Islet of Langerhans (tissue), 1 donor: ENCODE data around the gene RAN.
"Not testable (repeated sequence)": the region's sequence is repeated elsewhere in the genome, so short reads cannot be mapped to it uniquely, and the experiment has no call there.

ENCODE experiments used
- FAIRE-seq: peaks from one replicate; lab custom pipeline; 2011; peaks lifted over from hg19 to GRCh38; lab: Jason Lieb, UNC

The RAN gene

DNA sequence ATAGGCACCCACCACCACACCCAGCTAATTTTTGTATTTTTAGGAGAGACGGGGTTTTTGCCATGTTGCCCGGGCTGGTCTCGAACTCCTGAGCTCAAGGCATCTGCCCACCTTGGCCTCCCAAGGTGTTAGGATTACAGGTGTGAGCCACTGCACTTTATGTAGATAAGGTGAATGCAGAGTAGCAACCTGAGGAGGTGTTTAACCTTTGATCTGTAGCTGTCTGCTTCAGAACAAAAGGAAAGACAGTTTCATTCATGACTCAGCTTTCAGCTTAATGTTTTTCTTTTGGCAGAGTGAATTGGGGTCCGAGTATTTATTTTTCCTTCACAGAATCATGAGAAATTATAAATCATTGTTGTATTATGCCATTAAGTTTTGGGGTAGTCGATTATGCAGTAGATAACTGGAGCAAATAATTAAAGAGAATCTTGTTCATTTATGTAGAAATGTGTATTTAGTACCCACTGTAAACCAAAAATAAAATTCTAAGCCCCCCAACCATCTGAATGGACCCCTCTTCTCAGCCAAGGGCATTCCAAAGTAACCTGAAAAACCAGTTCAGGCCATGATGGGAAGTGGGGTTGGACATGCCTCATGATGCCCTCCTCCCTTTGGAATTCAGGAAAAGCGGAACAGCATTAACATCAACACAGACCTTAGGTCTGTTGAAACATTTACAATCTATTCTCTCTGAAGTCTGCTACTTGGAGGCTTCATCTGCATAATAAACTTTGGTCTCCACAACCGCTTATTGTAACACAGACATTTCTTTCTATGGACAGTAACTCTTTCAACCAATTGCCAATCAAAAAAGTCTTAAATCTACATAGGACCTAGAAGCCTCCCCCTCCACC, 22.1 kb upstream of the RAN start:
- no peak for FAIRE-seq

DNA sequence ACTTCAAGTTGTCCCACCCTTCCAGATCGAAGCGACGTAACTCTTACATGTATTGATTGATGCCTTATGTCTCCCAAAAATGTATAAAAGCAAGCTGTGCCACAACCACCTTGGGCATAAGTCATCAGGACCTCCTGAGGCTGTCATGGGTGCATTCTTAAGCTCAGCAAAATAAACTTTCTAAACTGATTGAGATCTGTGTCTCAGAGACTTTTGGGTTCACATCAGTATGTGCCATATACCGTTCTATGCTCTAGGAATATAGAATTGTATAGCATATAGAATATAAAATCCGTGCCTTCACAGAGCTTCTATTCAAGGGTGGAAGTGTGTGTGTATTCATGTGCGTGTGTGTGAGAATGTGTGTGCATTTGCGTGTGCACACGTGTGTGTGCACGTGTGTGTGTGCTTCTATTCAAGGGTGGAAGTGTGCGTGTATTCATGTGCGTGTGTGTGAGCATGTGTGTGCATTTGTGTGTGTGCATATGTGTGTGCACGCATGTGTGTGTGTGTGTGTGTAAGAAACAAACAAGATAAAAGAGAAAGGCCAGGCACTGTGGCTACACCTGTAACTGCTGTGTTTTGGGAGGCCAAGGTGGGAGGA, 21.3 kb upstream of the RAN start:
- FAIRE-seq: no peak

DNA sequence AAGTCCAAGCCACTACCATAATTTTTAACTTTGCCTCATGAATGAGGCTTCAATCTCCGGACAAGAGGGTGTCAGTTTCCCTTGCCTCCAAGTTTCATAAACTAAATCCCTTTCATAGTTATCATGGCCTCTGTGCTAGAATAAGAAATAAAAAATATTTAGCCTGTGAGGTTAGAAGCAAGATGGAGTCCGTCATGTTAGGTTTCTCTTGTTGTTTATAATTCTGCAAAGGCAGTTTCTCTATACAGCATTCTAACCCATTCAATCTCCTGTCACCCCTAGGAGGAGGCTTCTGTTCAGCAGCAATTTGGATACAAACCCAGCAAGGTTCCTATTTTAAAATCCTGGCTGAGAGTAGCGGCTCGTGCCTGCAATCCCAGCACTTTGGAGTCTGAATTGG, 15.8 kb upstream of the RAN start:
- FAIRE-seq: no peak

DNA sequence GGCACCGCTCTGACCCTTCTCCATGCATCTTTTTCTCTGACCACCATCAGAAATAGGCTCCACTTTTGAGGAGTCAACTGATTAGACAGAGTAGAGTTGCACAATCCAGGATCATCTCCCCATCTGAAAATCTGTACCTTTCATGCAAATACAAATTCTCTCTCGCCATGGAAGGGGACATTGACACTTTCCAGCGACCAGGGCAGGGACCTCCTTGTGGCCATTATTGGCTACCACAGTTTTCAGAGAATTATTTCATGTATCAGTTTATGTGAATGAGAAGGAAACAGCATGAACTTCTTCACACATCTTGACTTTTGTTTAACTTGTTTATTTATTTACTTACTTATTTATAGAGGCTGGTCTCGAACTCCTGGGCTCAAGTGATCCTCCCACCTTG, 13.8 kb upstream of the RAN start:
- no peak for FAIRE-seq

DNA sequence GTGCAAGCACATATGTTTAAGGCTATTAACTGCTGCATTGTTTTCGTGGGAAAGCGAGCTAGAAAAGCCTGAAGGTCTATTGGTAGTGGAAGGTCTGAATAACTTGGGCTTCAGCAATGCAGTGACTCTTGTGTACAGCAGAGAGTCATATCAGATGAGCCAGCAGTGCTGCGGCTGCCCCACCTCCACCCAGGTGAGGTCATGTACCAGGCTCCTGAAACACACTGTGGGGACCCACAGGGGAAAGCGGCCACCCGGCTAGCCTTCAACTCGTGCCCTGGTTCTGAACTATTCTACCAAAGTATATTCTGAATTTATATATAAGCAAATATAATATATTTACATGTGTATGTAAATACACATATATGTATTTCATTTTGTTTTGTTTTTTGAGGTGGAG, 12.7 kb upstream of the RAN start:
- FAIRE-seq: no peak

DNA sequence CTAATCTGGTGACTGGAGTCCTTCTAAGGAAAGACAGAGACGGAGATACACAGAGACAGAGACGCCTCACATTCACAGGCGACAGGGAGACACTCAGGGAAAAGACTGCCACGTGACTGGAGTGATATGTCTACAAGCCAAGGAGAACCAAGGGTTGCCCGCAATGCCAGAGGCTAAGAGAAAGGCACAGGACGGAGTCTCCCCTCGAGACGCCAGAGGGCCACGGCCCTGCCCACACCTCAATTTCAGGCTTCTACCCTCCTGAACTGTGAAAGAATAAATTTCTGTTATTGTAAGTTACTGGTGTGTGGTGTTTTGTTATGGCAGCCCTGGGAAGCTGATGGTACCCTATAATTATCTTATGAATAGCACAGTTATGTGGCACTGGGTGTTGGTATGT, 11.6 kb upstream of the RAN start:
- FAIRE-seq: no peak

DNA sequence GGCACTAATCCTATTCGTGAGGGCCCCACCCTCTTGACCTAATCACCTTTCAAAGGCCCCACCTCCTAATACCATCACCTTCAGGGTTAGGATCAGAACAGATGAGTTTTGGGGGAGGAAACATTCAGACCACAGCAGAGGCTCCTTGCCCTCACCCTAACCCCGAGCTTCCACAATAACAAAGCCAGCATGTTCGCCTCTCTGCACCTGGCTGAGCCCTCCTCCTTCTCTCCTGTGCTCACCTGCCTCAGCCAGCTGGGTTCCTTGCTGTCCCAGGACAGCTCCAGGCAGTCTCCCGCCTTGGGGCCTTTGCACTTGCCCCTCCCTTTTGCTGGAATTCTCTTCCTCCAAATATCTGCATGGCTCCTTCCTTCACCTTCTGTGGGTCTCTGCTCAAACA, 9.7 kb upstream of the RAN start:
- FAIRE-seq: no peak

DNA sequence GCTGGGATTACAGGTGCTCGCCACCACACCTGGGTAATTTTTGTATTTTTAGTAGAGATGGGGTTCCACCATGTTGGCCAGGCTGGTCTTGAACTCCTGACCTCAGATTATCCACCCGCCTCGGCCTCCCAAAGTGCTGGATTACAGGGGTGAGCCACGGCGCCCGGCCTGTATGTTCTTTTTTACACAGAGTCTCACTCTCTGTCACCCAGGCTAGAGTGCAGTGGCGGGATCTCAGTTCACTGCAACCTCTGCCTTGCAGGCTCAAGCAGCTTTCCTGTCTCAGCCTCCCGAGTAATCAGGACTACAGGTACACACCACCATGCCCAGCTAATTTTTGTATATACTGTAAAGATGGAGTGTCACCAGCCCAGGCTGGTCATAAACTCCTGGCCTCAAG, 9.1 kb upstream of the RAN start:
- FAIRE-seq: not testable (repeated sequence)

DNA sequence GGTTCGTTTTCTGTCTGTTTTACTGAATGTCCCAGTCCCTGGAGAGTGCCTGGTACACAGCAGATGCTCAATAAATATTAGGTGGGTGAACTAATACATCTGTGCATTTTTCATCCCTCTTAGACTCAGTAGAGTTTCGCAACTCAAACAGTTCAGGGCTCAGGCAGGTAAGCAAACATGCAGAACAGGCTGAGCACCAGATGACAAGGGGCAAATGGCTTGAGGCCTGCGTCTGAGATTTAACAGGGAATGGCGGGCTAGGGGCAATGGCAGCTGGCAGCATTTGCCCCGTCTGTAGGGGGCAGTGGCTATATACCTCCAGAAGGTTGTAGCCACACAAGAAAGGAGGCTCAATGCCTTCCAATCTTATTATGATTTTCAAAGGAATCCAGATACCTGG, 8.6 kb upstream of the RAN start:
- FAIRE-seq: no peak

DNA sequence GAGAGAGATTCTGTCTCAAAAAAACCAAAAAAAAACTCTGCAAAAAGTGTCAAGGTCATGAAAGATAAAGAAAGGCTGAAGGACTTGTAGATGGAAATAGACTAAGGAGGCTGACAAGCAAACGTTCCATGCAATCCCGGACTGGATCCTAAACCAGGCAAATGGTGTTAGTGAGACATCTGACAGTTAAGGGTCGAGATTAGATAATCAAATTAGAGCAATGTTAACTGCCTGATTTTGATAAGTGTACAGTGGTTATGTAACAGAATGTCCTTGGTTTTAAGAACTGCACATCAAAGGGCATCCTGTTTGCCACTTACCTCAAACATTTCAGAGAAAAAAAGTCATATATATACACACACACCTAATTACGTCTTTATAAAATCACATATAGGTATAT, 3.5 kb upstream of the RAN start:
- FAIRE-seq: no peak

DNA sequence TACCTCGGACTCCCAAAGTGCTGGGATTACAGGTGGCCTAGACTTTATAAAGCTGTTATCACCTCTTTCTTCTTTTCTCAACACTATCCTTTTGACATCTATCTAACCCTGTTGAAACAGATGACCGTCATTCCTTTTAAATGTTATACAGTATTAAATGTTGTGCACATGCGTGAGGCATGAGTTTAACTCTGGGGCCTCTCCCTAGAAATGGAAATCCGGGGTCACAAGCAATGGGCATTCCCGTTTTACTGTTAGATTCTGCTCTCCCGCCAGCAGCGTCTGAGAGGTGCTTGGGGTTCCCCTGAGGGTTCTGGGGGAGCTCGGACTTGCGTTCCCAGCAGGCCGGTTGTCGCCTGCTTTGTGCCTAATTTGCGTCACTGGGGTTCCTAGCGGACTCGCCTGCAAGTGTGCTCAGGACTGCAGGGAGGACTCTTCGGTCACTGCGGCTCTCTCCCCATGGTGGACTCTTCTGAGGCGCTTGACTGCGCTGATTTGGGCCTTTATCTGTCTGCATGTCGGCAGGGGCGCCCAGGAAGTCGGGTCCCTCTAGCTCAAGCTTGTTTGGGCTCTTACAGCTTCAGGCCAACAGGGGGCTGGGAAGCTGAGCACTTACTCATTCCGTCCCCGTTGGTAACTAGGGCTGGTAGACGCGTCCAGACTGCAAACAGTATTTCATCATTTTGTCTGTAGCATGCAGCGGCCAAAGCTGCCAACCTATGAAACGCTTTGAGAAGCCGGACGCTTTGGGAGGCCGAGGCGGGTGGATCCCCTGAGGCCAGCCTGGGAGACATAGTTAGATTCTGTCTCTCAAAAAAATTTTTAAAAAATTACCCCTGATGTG, 1.2 kb upstream of the RAN start:
- FAIRE-seq: no peak

DNA sequence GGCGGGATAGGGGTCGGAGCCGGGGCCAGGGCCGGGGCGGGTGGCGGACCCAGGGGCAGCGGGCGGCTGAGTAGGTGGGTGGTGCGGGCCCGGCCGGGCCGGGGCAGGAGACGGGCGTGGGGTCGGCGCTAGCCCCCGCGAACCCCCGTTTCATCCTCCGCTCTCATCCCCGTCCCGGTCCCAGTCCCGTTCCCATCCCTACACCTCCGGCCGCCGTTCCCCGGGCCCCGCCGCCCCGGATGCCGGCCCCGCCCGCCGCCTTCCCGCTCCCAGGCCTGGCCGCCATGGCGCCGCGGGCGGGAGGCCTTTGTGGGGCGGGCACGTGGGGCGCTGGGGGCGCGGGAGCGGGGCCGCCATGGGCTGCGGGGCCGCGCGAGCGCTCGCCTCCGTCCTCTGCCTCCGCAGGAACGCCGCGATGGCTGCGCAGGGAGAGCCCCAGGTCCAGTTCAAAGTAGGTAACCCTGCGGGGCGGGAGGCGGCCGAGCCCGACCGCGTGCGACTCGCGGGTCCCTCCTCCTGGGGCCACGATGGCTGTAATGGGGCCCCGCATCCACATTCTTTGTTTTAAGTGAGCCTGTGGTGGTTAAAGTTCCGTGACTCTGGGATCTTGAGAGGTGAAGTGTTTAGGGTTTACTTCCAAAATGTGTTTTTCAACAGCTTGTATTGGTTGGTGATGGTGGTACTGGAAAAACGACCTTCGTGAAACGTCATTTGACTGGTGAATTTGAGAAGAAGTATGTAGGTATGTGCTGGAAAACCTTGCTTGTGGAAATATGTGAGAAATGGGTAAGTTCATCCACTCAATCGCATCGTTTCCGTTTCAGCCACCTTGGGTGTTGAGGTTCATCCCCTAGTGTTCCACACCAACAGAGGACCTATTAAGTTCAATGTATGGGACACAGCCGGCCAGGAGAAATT, 572 bp downstream of the RAN start:
- FAIRE-seq: no peak

DNA sequence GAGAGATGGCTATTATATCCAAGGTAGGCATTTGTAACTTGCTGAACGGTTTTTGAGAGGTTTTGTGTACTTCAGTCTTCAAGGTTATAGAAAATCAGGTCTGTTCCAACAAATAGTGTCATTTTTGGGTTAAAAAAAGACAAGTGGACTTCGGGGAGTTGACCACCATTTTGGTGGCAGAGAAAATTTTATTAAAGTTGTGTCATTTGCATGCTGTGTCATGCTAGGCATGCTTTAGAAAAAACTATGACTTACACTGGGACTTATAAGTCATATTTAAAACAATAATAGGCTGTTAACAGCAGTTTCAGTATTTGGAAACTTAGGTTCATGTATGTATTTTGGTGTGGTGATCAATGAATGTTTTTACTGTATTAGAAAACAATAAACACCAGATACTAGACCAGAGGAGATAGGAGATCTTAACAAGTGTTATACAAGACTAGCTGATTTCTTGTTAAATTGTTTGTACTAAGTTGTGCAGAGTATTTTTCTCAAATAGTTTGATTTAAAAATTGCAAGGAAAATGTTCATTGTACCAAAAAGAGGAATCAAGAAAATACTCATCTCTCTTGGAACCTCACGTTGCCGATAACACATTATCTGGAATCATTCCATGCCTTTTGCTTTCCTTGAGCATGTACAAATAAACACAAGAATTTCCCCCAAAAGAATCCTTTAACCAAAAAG, 1.4 kb downstream of the RAN start:
- no peak for FAIRE-seq

DNA sequence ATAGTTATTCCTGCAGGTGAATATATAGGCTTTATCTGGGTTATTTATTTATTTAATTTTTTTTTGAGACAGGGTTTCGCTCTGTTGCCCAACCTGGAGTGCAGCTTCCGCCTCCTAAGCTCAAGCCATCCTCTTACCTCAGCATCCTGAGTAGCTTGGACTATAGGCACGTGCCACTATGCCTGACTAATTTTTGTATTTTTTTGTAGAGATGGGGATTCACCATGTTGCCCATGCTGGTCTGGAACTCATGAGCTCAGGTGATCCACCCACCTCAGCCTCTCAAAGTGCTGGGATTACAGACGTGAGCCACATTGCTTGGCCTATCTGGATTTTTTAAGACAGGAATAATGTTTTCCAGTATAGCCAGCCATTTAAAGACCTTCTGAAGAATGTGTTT, 2.0 kb downstream of the RAN start:
- FAIRE-seq: no peak

DNA sequence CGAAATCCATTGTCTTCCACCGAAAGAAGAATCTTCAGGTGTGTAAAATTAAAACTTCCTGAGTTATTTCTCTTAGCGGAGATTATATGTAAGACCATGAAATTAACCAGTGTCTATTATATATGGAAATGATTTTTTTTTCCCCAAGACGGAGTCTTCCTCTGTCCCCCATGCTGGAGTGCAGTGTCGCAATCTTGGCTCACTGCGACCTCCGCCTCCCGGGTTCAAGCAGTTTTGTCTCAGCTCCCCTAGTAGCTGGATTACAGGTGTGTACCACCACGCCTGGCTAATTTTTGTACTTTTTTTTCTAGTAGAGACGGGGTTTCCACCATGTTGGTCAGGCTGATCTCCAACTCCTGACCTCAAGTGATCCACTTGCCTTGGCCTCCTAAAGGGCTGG, 2.8 kb downstream of the RAN start:
- no peak for FAIRE-seq

DNA sequence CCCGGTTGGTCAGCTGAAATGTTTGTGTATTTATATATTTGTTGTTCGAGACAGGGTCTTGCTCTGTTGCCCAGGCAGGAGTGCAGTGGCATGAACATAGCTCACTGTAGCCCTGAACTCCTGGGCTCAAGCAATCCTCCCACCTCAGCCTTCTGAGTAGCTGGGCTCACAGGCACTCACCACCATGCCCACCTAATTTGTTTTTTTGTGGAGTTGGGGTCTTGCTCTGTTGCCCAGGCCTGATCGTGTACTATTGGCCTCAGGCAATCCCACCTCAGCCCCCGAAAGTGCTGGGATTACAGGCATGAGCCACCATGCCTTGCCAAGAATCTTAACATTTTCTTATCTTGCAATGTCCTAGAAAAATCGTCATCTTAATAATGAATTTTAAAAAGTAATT, 3.3 kb downstream of the RAN start:
- no peak for FAIRE-seq

DNA sequence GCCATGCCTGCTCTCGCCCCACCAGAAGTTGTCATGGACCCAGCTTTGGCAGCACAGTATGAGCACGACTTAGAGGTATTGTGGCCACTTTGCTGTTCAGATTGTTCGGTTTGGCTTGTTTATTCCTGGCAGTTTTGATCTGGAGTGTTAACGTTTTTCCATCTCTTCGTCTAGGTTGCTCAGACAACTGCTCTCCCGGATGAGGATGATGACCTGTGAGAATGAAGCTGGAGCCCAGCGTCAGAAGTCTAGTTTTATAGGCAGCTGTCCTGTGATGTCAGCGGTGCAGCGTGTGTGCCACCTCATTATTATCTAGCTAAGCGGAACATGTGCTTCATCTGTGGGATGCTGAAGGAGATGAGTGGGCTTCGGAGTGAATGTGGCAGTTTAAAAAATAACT, 3.8 kb downstream of the RAN start:
- FAIRE-seq: not testable (repeated sequence)

DNA sequence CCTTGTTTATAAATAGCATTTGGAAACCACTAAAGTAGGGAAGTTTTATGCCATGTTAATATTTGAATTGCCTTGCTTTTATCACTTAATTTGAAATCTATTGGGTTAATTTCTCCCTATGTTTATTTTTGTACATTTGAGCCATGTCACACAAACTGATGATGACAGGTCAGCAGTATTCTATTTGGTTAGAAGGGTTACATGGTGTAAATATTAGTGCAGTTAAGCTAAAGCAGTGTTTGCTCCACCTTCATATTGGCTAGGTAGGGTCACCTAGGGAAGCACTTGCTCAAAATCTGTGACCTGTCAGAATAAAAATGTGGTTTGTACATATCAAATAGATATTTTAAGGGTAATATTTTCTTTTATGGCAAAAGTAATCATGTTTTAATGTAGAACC, 4.4 kb downstream of the RAN start:
- no peak for FAIRE-seq

DNA sequence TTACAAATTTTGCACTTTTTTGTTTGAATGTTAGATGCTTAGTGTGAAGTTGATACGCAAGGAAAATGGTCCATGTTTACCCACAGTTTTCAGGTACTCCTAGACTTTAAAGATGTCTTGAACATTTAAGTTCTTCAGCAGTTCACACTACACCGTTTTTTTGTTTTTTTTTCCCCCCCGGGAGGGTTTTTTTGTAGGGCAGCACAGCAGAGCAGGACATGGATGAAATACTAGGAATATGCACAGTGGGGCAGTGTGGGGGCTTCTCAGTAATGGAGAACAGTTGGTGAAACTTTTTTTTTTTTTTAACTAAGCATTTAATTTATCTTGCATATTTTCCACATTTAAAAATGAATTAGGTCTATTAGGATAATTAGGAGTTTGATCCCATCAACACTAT, 4.9 kb downstream of the RAN start:
- FAIRE-seq: no peak

DNA sequence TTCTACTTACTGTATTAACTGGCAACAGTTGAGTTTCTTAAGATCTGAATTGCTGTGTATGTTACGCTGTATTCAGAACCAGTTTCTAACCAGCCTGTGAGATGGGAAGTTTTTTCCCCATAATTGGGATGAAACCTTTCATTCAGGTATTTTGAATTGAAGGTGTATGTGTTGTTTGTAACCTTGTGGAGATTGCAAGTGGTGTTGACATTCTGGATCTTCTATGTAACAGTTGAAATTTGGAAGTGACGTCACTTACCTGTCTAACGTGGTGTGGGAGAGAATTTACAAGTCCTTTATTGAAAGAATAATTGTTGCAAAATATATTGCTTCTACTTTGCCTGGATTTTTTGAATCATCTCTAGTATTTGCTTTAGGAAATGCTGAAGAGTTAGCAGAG, 5.5 kb downstream of the RAN start:
- FAIRE-seq: no peak
